A673 (cell line): ENCODE measurements around the gene TRPM2. TPM values are rescaled to one million over a fixed set of nuclear protein-coding genes. Genes with fewer than 3 reads are reported as not detected.
A peak's percentile ranks its signal among the peaks of the same experiment; 100 is the strongest.

Source experiments
- BruUV-seq: library from RNA; stranded (reverse); fragments of 400-500 nt; replicated peaks from 2 replicates; lab custom pipeline; 2021; lab: Mats Ljungman, UMichigan
- CTCF ChIA-PET: fragments of 300-600 bp; sonication (Branson Sonifier 250); formaldehyde crosslinking; loops from one replicate; lab custom pipeline; 2022; ENCODE audit warnings: antibody characterized with exemption; lab: Charles Lee
- POLR2A ChIA-PET: fragments of 300-600 bp; sonication (Branson Sonifier 250); formaldehyde crosslinking; loops from one replicate; lab custom pipeline; 2022; ENCODE audit warnings: antibody characterized with exemption; ENCODE audit not compliant: low non-redundant PET; lab: Charles Lee
- DNase-seq: peaks from one replicate; pipeline ENCODE4 v3.0.0-alpha.2; 2015; ENCODE audit warnings: low spot score
- H3K27ac ChIP-seq: fragments of 200-600 bp; sonication (generic); 2 replicates; pipeline ENCODE4 v1.5.1; 2016; ENCODE audit warnings: mixed run types, low read depth, mild to moderate bottlenecking, mixed read lengths, antibody characterized with exemption, low read length; ENCODE audit not compliant: poor library complexity, severe bottlenecking
- H3K27me3 ChIP-seq: fragments of 200-600 bp; sonication (generic); replicated peaks from 2 replicates; pipeline ENCODE4 v1.6.1; 2017; ENCODE audit warnings: mixed run types, low read depth, mild to moderate bottlenecking, mixed read lengths, antibody characterized with exemption, low read length; ENCODE audit not compliant: insufficient read depth, poor library complexity
- H3K36me3 ChIP-seq: fragments of 200-600 bp; sonication (generic); 2 replicates; pipeline ENCODE4 v1.6.1; 2016; ENCODE audit warnings: mixed run types, mild to moderate bottlenecking, mixed read lengths, antibody characterized with exemption, low read length; ENCODE audit not compliant: insufficient read depth, poor library complexity, severe bottlenecking
- H3K4me1 ChIP-seq: fragments of 200-600 bp; sonication (generic); 2 replicates; pipeline ENCODE4 v1.6.1; 2017; ENCODE audit warnings: mixed run types, mild to moderate bottlenecking, mixed read lengths, antibody characterized with exemption, low read length; ENCODE audit not compliant: insufficient read depth, poor library complexity, severe bottlenecking
- H3K4me3 ChIP-seq: fragments of 200-600 bp; sonication (generic); 2 replicates; pipeline ENCODE4 v1.5.1; 2016; ENCODE audit warnings: low read depth, mixed run types, mild to moderate bottlenecking, mixed read lengths, low read length; ENCODE audit not compliant: poor library complexity, severe bottlenecking
- H3K9me3 ChIP-seq: fragments of 200-600 bp; sonication (generic); 2 replicates; pipeline ENCODE4 v1.6.1; 2016; ENCODE audit warnings: mixed run types, low read depth, mild to moderate bottlenecking, mixed read lengths, antibody characterized with exemption, low read length; ENCODE audit not compliant: poor library complexity, severe bottlenecking
- CTCF ChIP-seq: fragments of 300-800, 200-600 bp; sonication (generic); conservative IDR thresholded peaks from 2 replicates; pipeline ENCODE4 v1.5.1; 2017; ENCODE audit warnings: low read depth, mild to moderate bottlenecking, antibody characterized with exemption, low read length, moderate library complexity, mixed read lengths
- EZH2 ChIP-seq: fragments of 200-600 bp; sonication (generic); IDR thresholded peaks from 2 replicates; pipeline ENCODE4 v1.6.1; 2017; ENCODE audit warnings: borderline replicate concordance, low read depth, mild to moderate bottlenecking, mixed read lengths, antibody characterized with exemption, low read length; ENCODE audit not compliant: poor library complexity, severe bottlenecking
- intact Hi-C: fragments of 100-400 bp; cut with micrococcal nuclease; formaldehyde crosslinking; loops from one replicate; pipeline ENCODE4 v1.10.0; 2022; ENCODE audit not compliant: unreplicated experiment
- total RNA-seq: library from RNA; stranded (reverse); gene quantifications from 2 replicates; pipeline ENCODE4 v1.2.3, GENCODE V29; 2021

The TRPM2 gene
- total RNA-seq, 1 experiment from 2014 or later = 0.21 TPM

GRCh38 chr21:44480200-44481053, 127.0 kb downstream of the TRPM2 start:
- TF ChIP-seq EZH2 (no peak), CTCF (no peak)
- Histone ChIP-seq H3K27ac (no peak overlapping the region), H3K9me3 (no peaks in the 10 kb centered on the region), H3K4me1 (no peaks in the 10 kb centered on the region), H3K27me3 (no peaks in the 10 kb centered on the region), H3K36me3 (no peaks in the 10 kb centered on the region), H3K4me3 (no peak overlapping the region)
- ChIA-PET CTCF (interaction anchor here (0.5 to 0.8 kb wide), 2 partner anchors 16 to 662 kb away, joined by 4 to 13 read pairs; no protein-coding TSS in a partner anchor), POLR2A (no interaction called here)
- intact Hi-C loops = no loop called here
- no peak for DNase-seq
- no TSS peak for BruUV-seq

- Histone ChIP-seq H3K27ac (no peak overlapping the region), H3K4me3 (no peak overlapping the region), H3K4me1 (no peaks in the 10 kb centered on the region), H3K36me3 (no peaks in the 10 kb centered on the region), H3K27me3 (no peaks in the 10 kb centered on the region), H3K9me3 (no peaks in the 10 kb centered on the region)
- DNase-seq = peak; percentile 39
- ChIA-PET CTCF (no interaction called here), POLR2A (no interaction called here)
- intact Hi-C loops = no loop called here
- BruUV-seq = no TSS peak
- TF ChIP-seq CTCF = no peak
Measured at GRCh38 chr21:44482581-44483287, 129.3 kb downstream of the TRPM2 start.

GRCh38 chr21:44483288-44484237, 130.1 kb downstream of the TRPM2 start:
- CTCF ChIA-PET = interaction anchor here (0.5 kb wide), 1 partner anchor 37 kb away, joined by 4 read pairs; no protein-coding TSS in a partner anchor
- Histone ChIP-seq H3K9me3 (no peaks in the 10 kb centered on the region), H3K36me3 (no peaks in the 10 kb centered on the region), H3K27ac (no peak overlapping the region), H3K27me3 (no peaks in the 10 kb centered on the region), H3K4me1 (no peaks in the 10 kb centered on the region), H3K4me3 (no peak overlapping the region)
- BruUV-seq = no TSS peak
- POLR2A ChIA-PET = no interaction called here
- TF ChIP-seq EZH2 (no peak), CTCF (no peak)
- no peak for DNase-seq
- intact Hi-C loops = no loop called here
